Caco-2 (cell line): ENCODE measurements around the gene CCDC63. TPM values are rescaled to one million over a fixed set of nuclear protein-coding genes. Genes with fewer than 3 reads are reported as not detected.

Source experiments
- BruUV-seq: library from RNA; stranded (reverse); fragments of 400-500 nt; replicated peaks from 2 replicates; lab custom pipeline; 2021; lab: Mats Ljungman, UMichigan
- CTCF ChIA-PET: fragments of 300-600 bp; sonication (Branson Sonifier 250); formaldehyde crosslinking; loops from one replicate; lab custom pipeline; 2022; ENCODE audit warnings: antibody characterized with exemption; lab: Charles Lee
- POLR2A ChIA-PET: fragments of 300-600 bp; sonication (Branson Sonifier 250); formaldehyde crosslinking; loops from one replicate; lab custom pipeline; 2022; ENCODE audit warnings: antibody characterized with exemption; lab: Charles Lee
- DNase-seq, 2 experiments: peaks; one replicate each; pipeline versions ENCODE4 v3.0.0 to v3.0.0-alpha.2; 2020 to 2022
- H3K27me3 ChIP-seq: replicated peaks from 2 replicates; pipeline ENCODE4 v1.6.0; 2011; ENCODE audit warnings: low read length; ENCODE audit not compliant: control insufficient read depth, insufficient read depth
- H3K36me3 ChIP-seq: 2 replicates; pipeline ENCODE4 v1.5.1; 2011; ENCODE audit warnings: low read length; ENCODE audit not compliant: control insufficient read depth, insufficient read depth
- H3K4me1 ChIP-seq: fragments of 250-450 bp; sonication (Bioruptor Pico); 2 replicates; pipeline ENCODE4 v1.5.1; 2020; ENCODE audit warnings: mild to moderate bottlenecking
- H3K4me3 ChIP-seq: 2 replicates; pipeline ENCODE4 v1.5.1; 2011; ENCODE audit warnings: low read depth, mild to moderate bottlenecking, control low read depth, low read length
- H3K9me3 ChIP-seq: fragments of 250-450 bp; sonication (Bioruptor Pico); 2 replicates; pipeline ENCODE4 v1.5.1; 2020; ENCODE audit warnings: mild to moderate bottlenecking, moderate library complexity
- H3K27ac Mint-ChIP-seq: one replicate; pipeline ENCODE4 v1.8.0; 2022; ENCODE audit warnings: mixed read lengths; ENCODE audit not compliant: unreplicated experiment
- H3K27me3 Mint-ChIP-seq: one replicate; pipeline ENCODE4 v1.8.0; 2022; ENCODE audit warnings: mixed read lengths; ENCODE audit not compliant: insufficient read depth, unreplicated experiment
- H3K36me3 Mint-ChIP-seq: one replicate; pipeline ENCODE4 v1.8.0; 2022; ENCODE audit warnings: mild to moderate bottlenecking, mixed read lengths; ENCODE audit not compliant: insufficient read depth, unreplicated experiment
- H3K4me1 Mint-ChIP-seq: one replicate; pipeline ENCODE4 v1.8.0; 2022; ENCODE audit warnings: low read depth, mixed read lengths; ENCODE audit not compliant: unreplicated experiment
- H3K4me3 Mint-ChIP-seq: one replicate; pipeline ENCODE4 v1.8.0; 2022; ENCODE audit warnings: mild to moderate bottlenecking, moderate library complexity, mixed read lengths; ENCODE audit not compliant: unreplicated experiment
- H3K9me3 Mint-ChIP-seq: one replicate; pipeline ENCODE4 v1.8.0; 2022; ENCODE audit warnings: mixed read lengths; ENCODE audit not compliant: unreplicated experiment
- CTCF ChIP-seq, 2 experiments: fragments of 200-600 bp in 1 of 2; IDR thresholded peaks; 1 replicate in 1 of 2; 2 replicates in 1 of 2; pipeline versions ENCODE4 v1.5.1 to v1.8.0; 2011 to 2022; ENCODE audit warnings: antibody characterized with exemption in 1 of 2, control low read depth in 1 of 2, inconsistent platforms in 1 of 2, low read depth in 1 of 2, low read length in 1 of 2, mild to moderate bottlenecking in 1 of 2, moderate library complexity in 1 of 2; ENCODE audit not compliant: insufficient read depth in 1 of 2, severe bottlenecking in 1 of 2, unreplicated experiment in 1 of 2
- intact Hi-C: fragments of 100-400 bp; cut with micrococcal nuclease; formaldehyde crosslinking; loops from one replicate; pipeline ENCODE4 v1.10.0; 2022; ENCODE audit not compliant: unreplicated experiment
- total RNA-seq: library from RNA; stranded (reverse); gene quantifications from 2 replicates; pipeline ENCODE4 v1.2.3, GENCODE V29; 2022

The CCDC63 gene
- total RNA-seq, 1 experiment from 2014 or later = not detected

- no peaks in the 10 kb centered on the region for H3K9me3 ChIP-seq
- ChIA-PET CTCF (no interaction called here), POLR2A (no interaction called here)
- Mint-ChIP-seq H3K27me3 (peaks cover 7% of the 10 kb centered on the region), H3K9me3 (no peaks in the 10 kb centered on the region), H3K4me1 (no peaks in the 10 kb centered on the region), H3K4me3 (no peak overlapping the region), H3K27ac (no peak overlapping the region), H3K36me3 (no peaks in the 10 kb centered on the region)
- H3K4me3 ChIP-seq = no peak overlapping the region
- no TSS peak for BruUV-seq
- no peaks in the 10 kb centered on the region for H3K4me1 ChIP-seq
- no peak for TF ChIP-seq CTCF (IDR thresholded peaks at IDR 0.05; ENCODE audit: insufficient read depth in 1 of 2, low read depth in 1 of 2, low read length in 1 of 2, severe bottlenecking in 1 of 2, unreplicated experiment in 1 of 2)
- H3K27me3 ChIP-seq = no peaks in the 10 kb centered on the region
- intact Hi-C loops = no loop called here
- no peaks in the 10 kb centered on the region for H3K36me3 ChIP-seq
- DNase-seq = no peak
Measured at GRCh38 chr12:110869803-110870202, 23.0 kb downstream of the CCDC63 start.

- H3K4me1 Mint-ChIP-seq = no peaks in the 10 kb centered on the region
- H3K27me3 Mint-ChIP-seq = peaks cover 5% of the 10 kb centered on the region
- intact Hi-C loops = no loop called here
- no peaks in the 10 kb centered on the region for H3K9me3 Mint-ChIP-seq
- CTCF ChIA-PET = no interaction called here
- no peak overlapping the region for H3K27ac Mint-ChIP-seq
- no peak overlapping the region for H3K4me3 Mint-ChIP-seq
- DNase-seq = no peak
- TF ChIP-seq CTCF (IDR thresholded peaks at IDR 0.05; ENCODE audit: insufficient read depth in 1 of 2, low read depth in 1 of 2, low read length in 1 of 2, severe bottlenecking in 1 of 2, unreplicated experiment in 1 of 2) = no peak
- no TSS peak for BruUV-seq
- Histone ChIP-seq H3K9me3 (no peaks in the 10 kb centered on the region), H3K36me3 (no peaks in the 10 kb centered on the region), H3K4me1 (no peaks in the 10 kb centered on the region), H3K4me3 (no peak overlapping the region), H3K27me3 (no peaks in the 10 kb centered on the region)
- POLR2A ChIA-PET = no interaction called here
- H3K36me3 Mint-ChIP-seq = no peaks in the 10 kb centered on the region
Measured at GRCh38 chr12:110872100-110872499, 25.3 kb downstream of the CCDC63 start.

- no peaks in the 10 kb centered on the region for H3K36me3 ChIP-seq
- no peaks in the 10 kb centered on the region for H3K9me3 Mint-ChIP-seq
- no peaks in the 10 kb centered on the region for H3K27me3 ChIP-seq
- H3K27ac Mint-ChIP-seq = no peak overlapping the region
- BruUV-seq = no TSS peak
- CTCF ChIA-PET = no interaction called here
- no peaks in the 10 kb centered on the region for H3K4me1 ChIP-seq
- no peak overlapping the region for H3K4me3 ChIP-seq
- H3K4me3 Mint-ChIP-seq = no peak overlapping the region
- DNase-seq = no peak
- POLR2A ChIA-PET = no interaction called here
- no peak for TF ChIP-seq CTCF (IDR thresholded peaks at IDR 0.05; ENCODE audit: insufficient read depth in 1 of 2, low read depth in 1 of 2, low read length in 1 of 2, severe bottlenecking in 1 of 2, unreplicated experiment in 1 of 2)
- H3K36me3 Mint-ChIP-seq = no peaks in the 10 kb centered on the region
- H3K27me3 Mint-ChIP-seq = peaks cover 5% of the 10 kb centered on the region
- no peaks in the 10 kb centered on the region for H3K4me1 Mint-ChIP-seq
- intact Hi-C loops = no loop called here
- no peaks in the 10 kb centered on the region for H3K9me3 ChIP-seq
Measured at GRCh38 chr12:110874351-110874750, 27.6 kb downstream of the CCDC63 start.
